GM23338 (cell line): ENCODE data around the gene PTPRF. TPM values are rescaled to one million over a fixed set of nuclear protein-coding genes. Genes with fewer than 3 reads are reported as not detected.

Source experiments
- ATAC-seq: fragments of 200-7000 bp; cut with Tn5 transposase; 3 replicates; pipeline ENCODE4 v1.9.1; 2020
- DNase-seq: peaks from one replicate; pipeline ENCODE4 v3.0.0-alpha.2; 2015; ENCODE audit warnings: low spot score
- H2AFZ ChIP-seq: fragments of 200-600 bp; sonication (generic); 2 replicates; pipeline ENCODE4 v1.8.0; 2016; ENCODE audit warnings: antibody characterized with exemption, mild to moderate bottlenecking, moderate library complexity
- H3F3A ChIP-seq: fragments of 200-600 bp; sonication (generic); replicated peaks from 2 replicates; pipeline ENCODE4 v1.8.0; 2017; ENCODE audit warnings: antibody characterized with exemption, mixed run types, low read depth
- H3K27ac ChIP-seq: fragments of 200-600 bp; sonication (generic); 2 replicates; pipeline ENCODE4 v1.6.1; 2016; ENCODE audit warnings: low read depth
- H3K27me3 ChIP-seq: fragments of 200-600 bp; sonication (generic); 2 replicates; pipeline ENCODE4 v1.8.0; 2016; ENCODE audit warnings: mild to moderate bottlenecking, mixed run types, moderate library complexity; ENCODE audit not compliant: insufficient read depth
- H3K36me3 ChIP-seq: fragments of 200-600 bp; sonication (generic); 2 replicates; pipeline ENCODE4 v1.8.0; 2016; ENCODE audit warnings: mild to moderate bottlenecking; ENCODE audit not compliant: insufficient read depth
- H3K4me1 ChIP-seq: fragments of 200-600 bp; sonication (generic); 2 replicates; pipeline ENCODE4 v1.8.0; 2016; ENCODE audit warnings: mild to moderate bottlenecking, moderate library complexity; ENCODE audit not compliant: insufficient read depth
- H3K4me2 ChIP-seq: fragments of 200-600 bp; sonication (generic); 2 replicates; pipeline ENCODE4 v1.7.1; 2017; ENCODE audit warnings: mixed run types
- H3K4me3 ChIP-seq: fragments of 200-600 bp; sonication (generic); 2 replicates; pipeline ENCODE4 v1.6.1; 2016; ENCODE audit warnings: mixed run types
- H3K79me2 ChIP-seq: fragments of 200-600 bp; sonication (generic); replicated peaks from 2 replicates; pipeline ENCODE4 v1.8.0; 2017; ENCODE audit warnings: mild to moderate bottlenecking; ENCODE audit not compliant: insufficient read depth
- H3K9me2 ChIP-seq: fragments of 200-600 bp; sonication (generic); 2 replicates; pipeline ENCODE4 v1.8.0; 2017; ENCODE audit not compliant: insufficient read depth
- H4K20me1 ChIP-seq: fragments of 200-600 bp; sonication (generic); replicated peaks from 2 replicates; pipeline ENCODE4 v1.8.0; 2017; ENCODE audit warnings: mild to moderate bottlenecking; ENCODE audit not compliant: insufficient read depth
- H3K27ac Mint-ChIP-seq: 2 replicates; pipeline ENCODE4 v1.8.0; 2020; ENCODE audit warnings: inconsistent platforms, mild to moderate bottlenecking, moderate library complexity, mixed read lengths
- H3K27me3 Mint-ChIP-seq: 3 replicates; pipeline ENCODE4 v1.8.0; 2022; ENCODE audit warnings: low read depth, mild to moderate bottlenecking, moderate library complexity, mixed read lengths, inconsistent platforms; ENCODE audit not compliant: insufficient read depth, poor library complexity
- H3K36me3 Mint-ChIP-seq: 3 replicates; pipeline ENCODE4 v1.8.0; 2021; ENCODE audit warnings: low read depth, mild to moderate bottlenecking, inconsistent platforms, moderate library complexity, mixed read lengths
- H3K4me1 Mint-ChIP-seq: 3 replicates; pipeline ENCODE4 v1.8.0; 2020; ENCODE audit warnings: mild to moderate bottlenecking, inconsistent platforms, mixed read lengths
- H3K4me3 Mint-ChIP-seq: 3 replicates; pipeline ENCODE4 v1.8.0; 2021; ENCODE audit warnings: moderate library complexity, mild to moderate bottlenecking, inconsistent platforms, mixed read lengths
- H3K9me3 Mint-ChIP-seq: 3 replicates; pipeline ENCODE4 v1.8.0; 2020; ENCODE audit warnings: moderate library complexity, mild to moderate bottlenecking, inconsistent platforms, mixed read lengths
- CREB1 ChIP-seq: fragments of 250-450 bp; sonication (Bioruptor Pico); IDR thresholded peaks from 2 replicates; pipeline ENCODE4 v1.5.0; 2020; ENCODE audit warnings: low read depth, mild to moderate bottlenecking, moderate library complexity
- CTCF ChIP-seq, 2 experiments: fragments of 200-600 bp in 1 of 2; sonication (generic) in 1 of 2; conservative IDR thresholded peaks; 2 replicates each; pipeline versions ENCODE4 v1.5.1 to v1.6.1; 2016 to 2017; ENCODE audit warnings: antibody characterized with exemption in 2 of 2, low read depth in 2 of 2, mild to moderate bottlenecking in 2 of 2, moderate library complexity in 1 of 2
- ETS1 ChIP-seq: IDR thresholded peaks from 2 replicates; pipeline ENCODE4 v1.6.1; 2016; ENCODE audit warnings: antibody characterized with exemption
- EZH2 ChIP-seq: fragments of 200-600 bp; sonication (generic); IDR thresholded peaks from one replicate; pipeline ENCODE4 v1.8.0; 2017; ENCODE audit warnings: antibody characterized with exemption, mild to moderate bottlenecking, low read depth; ENCODE audit not compliant: unreplicated experiment
- EZH2phosphoT487 ChIP-seq: fragments of 200-600 bp; sonication (generic); IDR thresholded peaks from one replicate; pipeline ENCODE4 v1.8.1; 2018; ENCODE audit warnings: antibody characterized with exemption; ENCODE audit not compliant: unreplicated experiment
- JUNB ChIP-seq: IDR thresholded peaks from one replicate; pipeline ENCODE4 v1.6.1; 2016; ENCODE audit warnings: antibody characterized with exemption; ENCODE audit not compliant: unreplicated experiment
- NANOG ChIP-seq: IDR thresholded peaks from 2 replicates; pipeline ENCODE4 v1.6.1; 2016; ENCODE audit warnings: antibody characterized with exemption, borderline replicate concordance
- POLR2AphosphoS5 ChIP-seq: IDR thresholded peaks from 2 replicates; pipeline ENCODE4 v1.6.1; 2016; ENCODE audit warnings: antibody characterized with exemption, low read depth
- REST ChIP-seq: IDR thresholded peaks from one replicate; pipeline ENCODE4 v1.6.1; 2018; ENCODE audit warnings: antibody characterized with exemption; ENCODE audit not compliant: unreplicated experiment
- STAT1 ChIP-seq: IDR thresholded peaks from one replicate; pipeline ENCODE4 v1.6.1; 2016; ENCODE audit warnings: antibody characterized with exemption; ENCODE audit not compliant: unreplicated experiment
- ZNF114 ChIP-seq: fragments of 250-450 bp; sonication (Bioruptor Pico); IDR thresholded peaks from 2 replicates; pipeline ENCODE4 v1.5.0; 2020; ENCODE audit warnings: mild to moderate bottlenecking, moderate library complexity
- ZNF331 ChIP-seq: fragments of 250-450 bp; sonication (Bioruptor Pico); IDR thresholded peaks from 2 replicates; pipeline ENCODE4 v1.5.0; 2020; ENCODE audit warnings: low read depth, mild to moderate bottlenecking, moderate library complexity
- ZNF462 ChIP-seq: fragments of 250-450 bp; sonication (Bioruptor Pico); IDR thresholded peaks from 2 replicates; pipeline ENCODE4 v1.5.0; 2020; ENCODE audit warnings: mild to moderate bottlenecking, moderate library complexity
- polyA plus RNA-seq: library from polyadenylated mRNA; unstranded; fragments of >200 nt; fragmentation: Nextera tagmentation; extraction: Ambion mirVana; gene quantifications from 2 replicates; pipeline ENCODE4 v1.2.1, GENCODE V29; 2016
- total RNA-seq: library from RNA; depleted of rRNA; stranded (reverse); fragments of >200 nt; shearing (Covaris generic); gene quantifications from 2 replicates; pipeline ENCODE4 v1.2.3, GENCODE V29; 2014

PTPRF gene
- total and polyA plus RNA-seq, 2 experiments from 2014 or later = 52.4 to 173 TPM

GRCh38 chr1:43598622-43599021 lies 67.9 kb downstream of the PTPRF start:
- Histone ChIP-seq H3K36me3 (peaks cover 4% of the 10 kb centered on the region; the same call in 1 of the 2 replicates), H3K27ac (no peak overlapping the region), H4K20me1 (peaks cover 3% of the 10 kb centered on the region; the same call in 1 of the 2 replicates), H3K79me2 (no peaks in the 10 kb centered on the region), H3K4me3 (no peak overlapping the region), H3K4me1 (no peaks in the 10 kb centered on the region), H3K27me3 (no peaks in the 10 kb centered on the region), H3K9me2 (no peaks in the 10 kb centered on the region), H3F3A (no peaks in the 10 kb centered on the region), H3K4me2 (no peak overlapping the region), H2AFZ (no peak overlapping the region)
- no peaks in the 10 kb centered on the region; the same call in 2 of the 3 replicates for H3K4me1 Mint-ChIP-seq
- H3K27ac Mint-ChIP-seq = no peak overlapping the region
- H3K27me3 Mint-ChIP-seq = peaks cover 12% of the 10 kb centered on the region
- no peak for TF ChIP-seq CREB1 (CRISPR knock-in tag)
- no peak for TF ChIP-seq ZNF331
- no peak for TF ChIP-seq ZNF462 (CRISPR knock-in tag)
- no peak for TF ChIP-seq POLR2AphosphoS5
- TF ChIP-seq JUNB = no peak
- no peak for TF ChIP-seq NANOG
- no peak for TF ChIP-seq ZNF114 (CRISPR knock-in tag)
- no peak for TF ChIP-seq EZH2phosphoT487
- no peak for TF ChIP-seq REST
- no peak for TF ChIP-seq STAT1
- TF ChIP-seq EZH2 = no peak
- no peak for TF ChIP-seq CTCF (conservative IDR thresholded peaks at IDR 0.05; ENCODE audit: low read depth in 2 of 2)
- TF ChIP-seq ETS1 = no peak
- ATAC-seq (no peak), DNase-seq (no peak)
- no peaks in the 10 kb centered on the region for H3K9me3 Mint-ChIP-seq
- H3K4me3 Mint-ChIP-seq = no peak overlapping the region
- H3K36me3 Mint-ChIP-seq = peaks cover 19% of the 10 kb centered on the region
